HG03095 (cell line): ENCODE results near the gene INMT.
A peak's percentile ranks its signal among the peaks of the same experiment; 100 is the strongest.

Experiments used
- ATAC-seq: cut with Tn5 transposase; IDR thresholded peaks from one replicate; pipeline ENCODE4 v1.9.1; 2021; ENCODE audit warnings: moderate library complexity; ENCODE audit not compliant: unreplicated experiment

INMT gene

DNA sequence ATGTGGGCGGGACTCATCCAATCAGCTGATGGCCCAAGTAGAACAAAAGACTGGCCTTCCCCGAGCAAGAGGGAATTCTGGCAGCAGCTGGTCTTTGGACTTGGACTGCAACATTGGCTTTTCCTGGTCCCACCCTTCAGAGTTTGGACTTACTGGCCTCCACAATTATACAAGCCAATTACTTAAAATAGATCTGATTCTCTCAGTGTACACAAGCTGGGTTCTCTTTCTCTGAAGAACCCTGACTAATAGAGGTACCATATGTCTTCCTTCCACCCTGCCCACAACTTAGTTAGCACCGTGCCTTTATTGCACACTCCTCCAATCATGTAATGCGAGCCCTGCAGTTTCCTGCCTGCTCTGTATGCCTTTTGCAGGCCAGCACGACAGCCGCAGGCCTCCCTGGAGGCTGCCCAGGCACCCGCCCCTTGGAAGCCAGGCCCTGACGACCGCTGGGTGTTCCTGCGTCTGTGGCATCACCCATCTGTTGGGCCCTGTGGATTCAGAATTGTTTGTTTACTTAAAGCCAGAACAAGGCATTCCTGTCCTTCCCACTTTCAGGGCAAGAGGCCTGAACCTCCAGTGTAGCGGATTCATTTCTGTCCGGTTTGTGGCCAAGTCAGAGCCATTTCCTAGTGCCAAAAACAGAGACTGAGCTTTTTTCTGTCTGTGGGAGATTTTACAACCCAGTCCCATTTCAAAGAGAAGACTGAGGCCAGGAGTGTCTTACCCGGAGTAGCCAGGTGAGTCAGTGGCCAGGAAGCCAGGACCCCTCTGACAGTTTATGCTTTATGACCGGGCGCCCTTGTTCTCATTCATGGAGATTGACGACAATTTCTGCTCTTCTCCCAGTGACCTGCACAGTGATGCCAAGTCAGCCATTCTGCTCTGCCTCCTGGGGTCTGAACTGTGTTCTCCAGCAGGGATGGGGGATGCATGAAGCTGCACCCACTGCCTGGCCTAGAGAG lies 968 bp upstream of the INMT start:
- ATAC-seq, result no peak

DNA sequence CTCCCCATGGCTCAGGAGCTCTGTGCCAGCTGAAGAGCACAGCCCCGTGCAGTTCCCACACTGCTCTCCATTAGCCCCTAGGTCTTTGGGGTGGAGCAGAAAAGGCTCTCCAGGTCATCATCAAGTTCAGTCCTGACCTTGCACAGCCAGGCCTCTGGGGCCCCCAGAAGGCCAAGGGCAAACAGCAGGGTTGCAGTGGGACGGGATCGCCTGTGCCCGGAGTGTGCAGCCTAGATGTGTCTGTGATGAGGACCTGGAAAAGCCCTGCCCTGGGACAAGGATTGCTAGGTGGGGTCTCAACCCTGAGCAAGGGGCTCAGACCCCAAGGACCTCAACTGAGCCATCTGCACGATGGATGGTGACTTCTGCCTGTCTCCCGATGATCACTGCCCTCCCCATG lies 549 bp downstream of the INMT start:
- ATAC-seq, result no peak

DNA sequence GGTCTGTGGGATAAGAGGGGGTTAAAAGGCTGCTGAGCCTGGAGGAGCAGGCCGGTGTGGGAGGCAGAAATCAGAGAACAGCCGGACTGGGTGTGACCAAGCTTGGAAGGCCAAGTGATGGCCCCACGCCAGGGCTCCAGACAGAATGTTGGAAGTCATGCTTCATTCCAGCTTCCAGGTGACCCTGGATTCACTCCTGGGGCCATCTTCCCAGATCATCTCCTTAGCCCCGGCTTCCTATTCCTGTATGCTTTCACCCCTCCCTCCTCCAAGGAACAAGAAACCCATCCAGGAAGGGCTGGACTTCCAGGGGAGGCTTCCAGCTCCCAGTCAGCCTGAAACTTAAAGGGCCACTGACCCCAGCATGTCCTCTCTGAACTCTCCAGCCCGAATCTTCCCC lies 1.0 kb downstream of the INMT start:
- no peak for ATAC-seq

DNA sequence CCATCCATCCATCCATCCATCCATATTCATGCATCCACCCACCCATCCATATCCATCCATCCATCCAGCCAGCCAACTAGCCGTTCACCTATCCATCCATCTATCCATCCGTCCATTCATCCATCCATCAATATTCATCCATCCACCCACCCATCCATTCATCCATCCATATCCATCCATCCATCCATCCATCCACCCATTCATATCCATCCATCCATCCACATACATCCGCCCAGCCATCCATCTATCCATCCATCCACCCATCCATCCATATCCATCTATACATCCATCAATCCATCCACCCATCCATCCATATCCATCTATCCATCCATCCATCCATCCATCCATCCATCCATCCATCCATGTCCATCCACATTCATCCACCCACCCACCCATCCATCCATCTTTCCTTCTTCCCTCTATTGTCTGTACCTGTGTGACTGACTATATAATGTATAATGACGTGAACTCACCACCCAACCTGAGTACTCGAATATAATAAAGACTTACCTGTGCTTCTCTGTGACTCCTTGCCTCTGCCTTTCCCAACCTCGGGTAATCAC lies 2.5 kb downstream of the INMT start:
- ATAC-seq, result no peak

DNA sequence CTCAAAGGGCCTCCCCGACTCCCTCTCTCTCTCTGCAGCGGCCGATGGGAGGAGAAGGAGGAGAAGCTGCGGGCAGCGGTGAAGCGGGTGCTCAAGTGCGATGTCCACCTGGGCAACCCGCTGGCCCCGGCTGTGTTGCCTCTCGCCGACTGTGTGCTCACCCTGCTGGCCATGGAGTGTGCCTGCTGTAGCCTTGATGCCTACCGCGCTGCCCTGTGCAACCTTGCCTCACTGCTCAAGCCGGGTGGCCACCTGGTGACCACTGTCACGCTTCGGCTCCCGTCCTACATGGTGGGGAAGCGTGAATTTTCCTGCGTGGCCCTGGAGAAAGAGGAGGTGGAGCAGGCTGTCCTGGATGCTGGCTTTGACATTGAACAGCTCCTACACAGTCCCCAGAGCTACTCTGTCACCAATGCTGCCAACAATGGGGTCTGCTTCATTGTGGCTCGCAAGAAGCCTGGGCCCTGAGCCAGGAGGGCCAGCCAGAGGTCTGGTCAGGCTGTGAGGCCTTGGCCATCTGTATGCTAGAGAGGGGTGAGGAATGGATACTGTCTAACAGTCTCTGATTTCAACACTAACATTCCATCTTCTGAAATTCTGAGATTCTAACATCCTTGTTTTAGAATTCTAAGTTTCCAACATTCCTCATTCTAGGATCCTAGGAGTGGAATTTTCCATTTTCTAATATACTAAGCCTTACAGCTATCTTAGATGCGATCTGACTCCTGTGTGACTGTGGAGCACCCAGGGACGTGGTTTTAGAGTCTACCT lies 3.6 kb downstream of the INMT start:
- no peak for ATAC-seq

DNA sequence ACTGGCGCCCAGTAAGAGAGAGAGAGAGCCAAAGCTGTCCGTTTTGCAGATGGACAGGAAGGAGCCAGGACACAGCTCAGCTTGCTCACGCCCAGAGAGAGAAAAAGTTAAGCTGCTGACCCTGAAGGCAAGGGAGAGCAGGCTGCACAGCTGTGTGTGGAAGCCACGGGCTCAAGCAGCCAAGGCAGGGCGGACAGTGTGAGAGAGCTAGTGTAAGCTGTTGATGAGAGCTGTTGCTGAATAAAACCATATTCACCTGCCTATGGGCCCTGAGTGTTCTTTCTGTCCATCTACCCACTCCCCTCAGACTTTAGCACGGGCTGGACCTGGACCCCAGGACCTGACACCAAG lies 5.4 kb downstream of the INMT start:
- ATAC-seq, result no peak

DNA sequence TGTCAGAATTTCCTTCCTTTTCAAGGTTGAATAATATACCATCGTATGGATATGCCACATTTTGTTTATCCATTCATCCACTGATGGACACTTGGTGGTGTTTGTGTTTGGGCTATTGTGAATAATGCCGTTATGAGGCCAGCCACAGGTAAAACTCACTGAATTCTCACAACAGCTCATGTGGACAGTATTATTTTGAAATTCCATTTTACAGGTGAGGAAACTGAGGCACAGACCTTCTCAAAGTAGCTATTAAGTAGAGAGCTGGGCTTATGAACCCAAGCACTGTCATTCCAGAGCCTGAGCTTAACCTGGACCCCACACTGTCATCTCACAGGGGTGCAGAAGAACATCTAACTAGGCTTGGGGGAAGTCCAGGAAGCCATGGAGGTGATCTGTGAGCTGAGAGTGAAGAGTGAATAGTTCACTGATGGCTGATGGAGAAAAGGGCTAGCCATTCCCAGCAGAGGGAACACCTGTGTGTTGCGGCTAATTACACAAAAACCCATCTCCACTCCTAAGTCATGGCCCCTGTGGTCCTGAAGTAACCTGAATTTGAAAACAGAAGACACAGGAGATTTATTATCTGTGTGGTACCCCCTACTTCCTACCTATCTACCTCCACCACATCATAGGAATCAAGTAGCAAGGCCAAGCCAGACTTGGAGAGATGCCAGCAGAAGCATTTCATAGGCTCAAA lies 8.7 kb downstream of the INMT start:
- ATAC-seq, result no peak

DNA sequence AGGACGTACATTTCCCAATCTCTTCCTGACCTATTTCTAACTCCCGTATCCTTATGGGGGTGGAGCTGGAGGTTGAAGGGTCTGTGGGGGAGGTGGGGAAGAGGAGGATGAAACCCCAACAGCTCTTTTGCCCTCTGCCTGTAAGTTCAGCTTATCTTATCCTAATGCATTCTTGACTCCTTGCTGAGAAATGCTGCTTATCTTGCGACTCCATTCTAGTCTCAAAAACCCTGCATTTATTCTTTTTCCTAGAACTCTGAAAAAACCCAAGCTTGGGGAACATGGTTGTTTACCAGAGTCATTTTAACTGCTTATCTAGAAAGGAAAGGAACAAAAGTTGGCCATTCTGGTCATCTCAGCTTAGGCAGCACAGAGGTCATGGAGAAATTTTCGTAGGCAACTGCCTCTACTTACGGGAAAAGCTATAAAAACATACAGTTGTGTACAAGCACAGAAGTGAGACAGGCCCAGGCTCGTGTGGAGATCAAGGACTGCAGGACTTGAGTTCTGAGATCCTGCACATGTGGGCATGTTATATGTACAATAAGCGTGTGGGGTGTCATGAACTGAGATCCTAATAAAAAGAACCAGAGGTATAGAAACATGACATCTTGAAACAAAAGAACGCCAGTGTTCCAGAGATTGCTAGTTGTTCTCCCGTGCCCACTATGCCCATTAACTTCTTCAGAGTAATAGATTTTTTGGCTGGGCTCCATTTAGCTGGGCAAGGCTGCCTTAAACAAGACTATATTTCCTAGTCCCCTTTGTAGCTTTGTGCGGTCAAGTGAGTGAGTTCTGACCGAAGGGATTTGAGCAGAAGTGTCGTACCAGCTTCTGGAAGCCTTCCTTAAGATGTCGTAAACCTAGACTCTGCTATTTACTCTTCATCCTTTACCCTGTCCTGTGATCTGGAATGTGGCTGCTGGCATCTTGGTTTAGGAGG lies 9.6 kb downstream of the INMT start:
- ATAC-seq, result no peak

DNA sequence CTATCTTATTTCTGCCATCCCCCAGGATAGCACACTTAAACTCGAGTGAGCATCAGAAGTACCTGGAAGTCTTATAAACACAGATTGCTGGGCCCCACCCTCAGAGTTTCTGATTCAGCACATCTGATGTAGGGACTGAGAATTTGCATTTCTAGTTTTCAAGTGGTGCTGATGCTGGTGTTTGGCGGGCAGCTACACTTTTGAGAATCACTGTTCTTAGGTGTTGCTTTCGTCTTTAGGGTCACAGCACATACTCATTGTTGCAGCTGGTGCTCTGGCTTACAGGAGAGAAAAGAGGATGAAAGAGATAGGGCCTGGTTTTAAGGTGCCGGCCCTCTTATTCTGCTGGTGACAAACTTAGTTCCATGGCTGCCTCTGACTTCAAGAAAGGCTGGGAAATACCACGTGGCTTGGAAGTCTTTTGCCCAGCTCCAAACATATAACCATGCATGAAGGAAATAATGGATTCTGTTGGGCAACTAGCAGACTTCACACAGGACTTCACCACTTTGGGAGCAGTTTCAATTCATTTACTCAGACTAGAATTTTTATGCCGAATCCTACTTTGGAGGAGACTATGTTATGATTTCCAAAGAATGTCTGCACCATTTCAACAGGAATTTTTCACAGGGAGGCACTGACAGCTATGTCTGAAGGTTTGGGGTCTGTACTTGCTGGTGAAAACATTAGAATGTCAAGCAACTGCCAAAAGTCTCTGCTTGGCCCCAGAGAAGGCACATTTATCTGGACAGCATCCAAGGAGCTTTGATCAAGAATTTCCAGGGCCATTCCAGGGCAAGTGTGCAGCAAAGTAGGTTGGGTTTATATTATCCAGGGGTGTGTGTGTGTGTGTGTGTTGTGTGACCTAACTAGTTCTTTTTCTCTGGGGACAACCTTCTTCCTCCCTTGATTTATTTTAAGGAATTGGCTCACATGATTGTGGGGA lies 12.4 kb downstream of the INMT start:
- ATAC-seq, result peak; percentile 92

DNA sequence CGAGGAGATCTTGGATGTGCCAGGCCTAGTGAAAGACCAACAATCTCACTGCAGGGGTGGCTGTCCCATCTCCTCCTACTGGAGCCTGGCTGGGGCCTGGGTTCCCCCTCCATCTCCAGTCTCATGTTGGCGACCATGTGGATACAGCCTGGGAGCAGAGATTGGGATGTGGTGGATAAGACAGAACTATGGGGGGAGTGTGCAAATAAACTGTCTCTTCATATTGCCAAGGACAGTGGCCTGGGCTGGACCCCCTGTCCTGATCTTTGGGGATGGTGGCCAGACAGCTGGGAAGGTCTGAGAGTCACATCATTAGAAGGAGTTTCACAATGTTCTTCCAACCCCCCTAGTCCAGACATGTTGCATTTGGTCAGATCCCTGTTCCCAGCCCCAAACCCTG lies 13.5 kb downstream of the INMT start:
- no peak for ATAC-seq

DNA sequence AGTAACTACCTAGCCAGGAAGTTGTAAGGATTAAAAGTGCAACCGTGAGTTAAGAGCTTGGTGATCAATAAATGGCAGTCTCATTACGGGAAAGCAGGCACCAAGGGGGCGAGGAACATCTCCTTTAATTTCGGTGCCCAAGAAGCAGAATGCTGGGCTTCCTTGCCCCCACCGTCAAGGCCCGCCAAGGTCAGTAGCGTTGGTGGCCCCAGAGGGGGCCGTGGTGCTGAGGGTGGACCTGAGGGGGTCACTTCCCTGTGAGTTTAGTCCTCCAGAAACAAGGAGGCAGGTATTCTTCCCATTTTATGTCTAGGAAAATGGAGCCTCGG lies 18.9 kb downstream of the INMT start:
- no peak for ATAC-seq

DNA sequence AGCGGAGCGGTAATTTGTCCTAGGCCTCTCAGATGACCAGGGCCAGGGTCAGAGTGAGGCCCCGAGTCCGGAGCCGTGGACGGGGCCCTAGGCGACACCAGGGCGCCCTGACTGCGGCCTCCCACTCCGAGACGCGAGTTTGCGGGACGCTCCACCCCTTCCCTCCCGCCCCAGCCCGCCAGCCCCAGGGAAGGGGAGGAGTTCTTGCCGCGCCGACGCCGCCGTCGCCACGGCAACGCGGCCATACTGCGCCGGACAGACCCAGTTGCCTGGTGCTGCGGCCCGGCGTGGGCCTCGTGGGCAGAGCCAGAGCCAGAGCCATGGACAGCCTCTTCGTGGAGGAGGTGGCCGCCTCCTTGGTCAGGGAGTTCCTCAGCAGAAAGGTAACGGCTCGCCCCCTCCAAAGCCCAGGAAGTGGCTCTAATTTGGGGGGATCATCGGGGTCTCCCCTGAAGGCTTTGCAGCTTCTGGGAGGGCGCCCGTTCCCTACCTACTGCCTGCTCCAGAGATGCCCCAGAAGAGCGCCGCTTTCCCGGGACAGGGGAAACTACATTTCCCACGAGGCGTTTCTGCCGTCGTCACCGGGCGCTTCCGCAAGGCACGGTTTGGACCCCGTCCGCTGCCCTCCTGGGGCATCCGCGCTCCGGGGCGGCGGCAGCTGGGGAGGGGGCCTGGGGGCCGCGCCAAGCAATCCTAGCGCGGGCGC lies 19.4 kb downstream of the INMT start, which contains the start of gene MINDY4:
Gene MINDY4, plus strand, starts transcription at position 244 of the 706 bp plus-strand sequence. Its CDS starts 77 bp downstream, at position 321.
- peak; percentile 71 for ATAC-seq

DNA sequence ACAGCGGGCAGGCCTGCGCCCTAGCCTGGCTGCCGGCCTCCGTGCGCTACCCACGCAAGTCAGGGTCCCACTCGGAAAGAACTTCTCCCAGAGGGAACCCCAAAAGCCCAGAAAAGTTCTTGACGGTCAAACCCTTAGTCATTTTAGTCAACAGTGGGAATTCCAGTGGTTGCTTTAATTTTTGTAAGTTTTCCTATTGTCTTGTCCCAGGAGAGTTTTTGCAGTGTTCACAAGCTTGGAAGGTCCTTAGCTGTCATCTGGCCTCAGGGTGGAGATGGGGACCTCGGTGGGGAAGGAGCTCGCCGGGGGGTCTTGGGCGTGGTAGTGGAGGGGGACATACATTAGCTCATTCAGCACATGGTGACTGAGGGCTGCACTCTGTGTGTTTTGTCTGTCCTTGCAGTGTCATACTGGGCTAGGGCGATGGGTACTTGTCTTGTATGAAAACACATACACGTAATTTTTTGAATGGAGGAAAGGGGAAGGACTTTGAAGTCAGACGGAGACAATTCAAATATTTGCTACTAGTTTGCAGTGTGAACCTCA lies 20.0 kb downstream of the INMT start:
- ATAC-seq, result no peak

DNA sequence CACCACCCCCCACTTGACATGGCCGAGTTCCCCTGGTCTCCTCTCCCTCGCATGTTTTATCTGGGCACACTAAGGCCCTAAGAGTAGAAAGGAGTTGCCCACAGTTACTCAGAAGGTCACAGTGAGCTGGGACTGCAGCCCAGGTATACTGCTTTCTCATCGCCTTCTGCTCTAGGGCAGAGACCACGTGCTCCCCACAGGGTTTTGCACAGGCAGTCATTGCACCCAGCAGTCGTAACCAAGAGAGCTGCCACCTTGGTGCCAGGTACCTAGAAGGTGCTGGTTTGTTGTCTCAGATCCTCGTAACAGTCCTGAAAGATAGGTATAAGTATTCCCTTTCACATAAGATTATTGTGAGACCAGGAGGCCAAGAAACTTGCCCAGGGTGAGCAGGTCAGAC lies 21.0 kb downstream of the INMT start:
- ATAC-seq, result no peak

DNA sequence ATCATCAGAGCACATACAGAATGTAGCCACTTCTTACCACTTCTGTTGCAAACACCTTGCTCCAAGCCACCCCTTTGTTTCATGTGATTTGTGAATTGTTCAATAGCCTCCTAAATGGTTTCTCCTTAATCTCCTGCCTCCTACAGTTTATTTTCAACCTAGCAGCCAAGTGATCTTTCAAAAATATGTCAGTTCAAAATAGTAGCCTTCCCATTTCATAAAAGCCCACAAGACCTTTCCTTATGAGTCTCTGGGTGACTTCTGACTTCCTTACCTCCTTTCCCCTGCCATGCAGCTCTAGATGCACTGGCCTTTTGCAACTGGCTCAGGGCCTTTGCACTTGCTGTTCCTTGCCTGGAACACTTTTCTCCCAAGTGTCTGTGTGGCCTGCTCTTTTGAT lies 24.1 kb downstream of the INMT start:
- no peak for ATAC-seq

DNA sequence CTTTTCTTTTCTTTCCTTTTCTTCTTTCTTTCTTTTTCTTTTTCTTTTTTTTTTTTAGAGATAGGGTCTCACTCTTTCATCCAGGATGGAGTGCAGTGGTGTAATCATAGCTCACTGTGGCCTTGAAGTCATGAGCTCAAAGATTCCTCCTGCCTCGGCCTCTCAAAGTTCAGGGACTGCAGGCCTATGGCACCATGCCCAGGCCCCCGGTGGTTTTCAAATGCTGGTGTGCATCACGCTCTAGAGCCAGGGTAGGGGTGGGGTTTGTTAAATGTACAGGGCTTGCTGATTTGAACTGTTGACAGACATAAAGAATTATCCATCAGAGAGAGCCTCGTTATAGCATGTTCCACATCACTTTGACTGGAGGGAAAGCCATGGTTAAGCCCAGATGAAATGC lies 25.0 kb downstream of the INMT start:
- ATAC-seq, result no peak

DNA sequence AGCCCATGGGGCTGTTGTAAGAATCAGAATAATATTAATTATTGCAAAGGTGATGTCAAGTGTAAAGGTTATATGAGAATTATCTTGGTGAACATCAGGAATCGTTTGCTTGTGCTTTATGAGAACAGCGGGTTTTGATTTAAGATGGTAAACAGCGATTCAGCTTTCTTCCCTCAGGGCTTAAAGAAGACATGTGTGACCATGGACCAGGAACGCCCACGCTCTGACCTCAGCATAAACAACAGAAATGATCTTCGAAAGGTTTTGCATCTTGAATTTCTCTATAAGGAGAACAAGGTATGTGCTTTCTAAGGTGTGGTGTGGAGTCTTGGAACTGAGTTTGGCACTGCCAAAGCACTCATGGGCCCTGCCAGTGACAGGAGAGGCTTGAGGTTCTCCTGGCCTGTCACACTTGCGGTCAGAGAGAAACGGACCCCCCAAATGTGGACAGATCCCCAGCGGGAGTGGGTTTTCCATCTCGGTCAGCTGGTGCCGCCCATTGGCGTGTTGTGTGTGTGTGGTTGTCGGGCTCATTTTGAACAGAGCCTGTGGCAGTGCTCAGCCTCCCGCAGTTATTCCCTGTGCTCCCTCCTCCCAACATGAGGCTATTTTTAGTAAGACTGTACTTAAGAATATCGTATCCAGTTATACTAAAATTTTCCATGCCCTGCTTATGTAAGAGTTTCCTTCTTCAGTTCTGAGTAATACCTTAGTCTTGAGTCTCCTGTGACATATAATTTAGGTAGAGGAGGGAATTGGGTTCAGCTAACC lies 26.5 kb downstream of the INMT start:
- ATAC-seq, result no peak
